A673 (cell line): ENCODE measurements around the gene INPP5F.

ENCODE experiments used
- EZH2 ChIP-seq: fragments of 200-600 bp; sonication (generic); IDR thresholded peaks from 2 replicates; pipeline ENCODE4 v1.6.1; 2017; ENCODE audit warnings: borderline replicate concordance, low read depth, mild to moderate bottlenecking, mixed read lengths, antibody characterized with exemption, low read length; ENCODE audit not compliant: poor library complexity, severe bottlenecking
- TF ChIP-seq, protein P1 (sequence below): fragments of 300-800, 200-600 bp; sonication (generic); conservative IDR thresholded peaks from 2 replicates; pipeline ENCODE4 v1.5.1; 2017; ENCODE audit warnings: low read depth, mild to moderate bottlenecking, antibody characterized with exemption, low read length, moderate library complexity, mixed read lengths

- TF ChIP-seq, protein P1, sequence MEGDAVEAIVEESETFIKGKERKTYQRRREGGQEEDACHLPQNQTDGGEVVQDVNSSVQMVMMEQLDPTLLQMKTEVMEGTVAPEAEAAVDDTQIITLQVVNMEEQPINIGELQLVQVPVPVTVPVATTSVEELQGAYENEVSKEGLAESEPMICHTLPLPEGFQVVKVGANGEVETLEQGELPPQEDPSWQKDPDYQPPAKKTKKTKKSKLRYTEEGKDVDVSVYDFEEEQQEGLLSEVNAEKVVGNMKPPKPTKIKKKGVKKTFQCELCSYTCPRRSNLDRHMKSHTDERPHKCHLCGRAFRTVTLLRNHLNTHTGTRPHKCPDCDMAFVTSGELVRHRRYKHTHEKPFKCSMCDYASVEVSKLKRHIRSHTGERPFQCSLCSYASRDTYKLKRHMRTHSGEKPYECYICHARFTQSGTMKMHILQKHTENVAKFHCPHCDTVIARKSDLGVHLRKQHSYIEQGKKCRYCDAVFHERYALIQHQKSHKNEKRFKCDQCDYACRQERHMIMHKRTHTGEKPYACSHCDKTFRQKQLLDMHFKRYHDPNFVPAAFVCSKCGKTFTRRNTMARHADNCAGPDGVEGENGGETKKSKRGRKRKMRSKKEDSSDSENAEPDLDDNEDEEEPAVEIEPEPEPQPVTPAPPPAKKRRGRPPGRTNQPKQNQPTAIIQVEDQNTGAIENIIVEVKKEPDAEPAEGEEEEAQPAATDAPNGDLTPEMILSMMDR: no peak
- TF ChIP-seq EZH2: no peak
These were observed 135.2 kb downstream of the INPP5F start for GRCh38 chr10:119860866-119861607.
